ENCODE measurements around the gene FBXO46.
"Not testable (repeated sequence)": the region's sequence is repeated elsewhere in the genome, so short reads cannot be mapped to it uniquely, and the experiment has no call there.

FBXO46 gene

DNA sequence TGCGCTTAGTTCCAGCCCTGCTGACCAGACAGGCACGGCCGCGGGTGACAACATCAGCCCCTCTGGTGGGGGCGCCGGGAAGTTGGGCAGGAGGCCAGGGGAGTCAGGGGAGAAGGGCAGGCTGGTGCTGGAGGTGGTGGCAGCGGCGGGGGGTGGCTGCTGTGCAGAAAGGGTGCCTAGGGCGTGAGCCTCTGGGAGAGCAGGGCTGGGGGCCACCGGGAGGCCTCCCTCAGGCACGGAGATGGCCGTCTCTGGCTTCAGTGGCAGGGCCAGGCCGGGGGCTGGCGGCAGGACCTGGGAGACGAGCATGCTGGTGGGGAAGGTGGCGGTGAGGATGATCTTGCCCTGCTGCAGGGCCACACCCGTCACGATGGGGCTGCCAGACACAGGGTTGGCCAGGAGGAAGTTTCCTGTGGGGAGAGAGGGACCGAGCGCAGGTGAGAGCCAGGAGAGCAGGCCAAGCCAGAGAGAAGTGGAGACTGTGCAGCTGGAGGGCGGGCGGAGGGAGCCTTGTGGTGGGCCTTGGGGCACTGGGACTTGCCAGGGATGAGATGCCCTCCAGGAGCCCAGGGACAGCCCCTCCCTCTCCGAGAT is 35.1 kb upstream of the FBXO46 start:
- FAIRE-seq = no peak

DNA sequence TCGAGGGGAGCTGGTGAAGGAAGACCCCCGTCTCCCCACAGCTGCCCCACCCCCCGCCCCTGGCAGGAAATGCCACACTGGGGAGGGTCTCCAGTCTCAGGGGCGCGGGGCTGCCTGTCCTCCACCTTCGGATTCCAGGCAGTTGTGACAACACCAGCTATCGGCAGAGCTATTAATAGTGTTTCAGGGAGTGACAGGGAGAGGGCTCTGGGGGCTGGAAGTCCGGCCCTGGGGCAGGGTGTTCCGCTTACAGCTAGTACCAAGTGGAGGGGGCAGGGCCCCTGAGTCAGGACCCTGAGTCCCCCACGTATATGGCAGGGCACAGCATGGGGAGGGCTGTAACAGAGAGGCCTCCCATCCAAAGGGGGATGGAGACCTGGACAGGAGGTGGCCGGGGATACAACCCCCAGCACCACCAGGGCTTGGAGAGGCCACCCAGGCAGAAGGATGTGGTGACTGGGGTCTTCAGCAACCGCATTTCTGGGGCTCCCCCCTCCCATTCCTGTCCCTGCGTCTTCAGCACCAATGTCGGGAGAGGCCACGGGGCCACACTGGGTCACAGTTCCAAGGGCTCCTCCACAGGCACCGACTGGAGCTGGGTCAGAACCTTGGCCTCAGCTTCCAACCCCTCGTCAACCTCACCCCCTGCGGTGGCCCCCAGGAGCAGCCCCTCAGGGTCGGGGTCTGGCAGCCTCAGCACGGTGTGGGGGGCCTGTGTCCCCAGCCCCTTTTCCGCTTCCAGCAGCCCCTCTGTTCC is 34.4 kb upstream of the FBXO46 start:
- no peak for FAIRE-seq

DNA sequence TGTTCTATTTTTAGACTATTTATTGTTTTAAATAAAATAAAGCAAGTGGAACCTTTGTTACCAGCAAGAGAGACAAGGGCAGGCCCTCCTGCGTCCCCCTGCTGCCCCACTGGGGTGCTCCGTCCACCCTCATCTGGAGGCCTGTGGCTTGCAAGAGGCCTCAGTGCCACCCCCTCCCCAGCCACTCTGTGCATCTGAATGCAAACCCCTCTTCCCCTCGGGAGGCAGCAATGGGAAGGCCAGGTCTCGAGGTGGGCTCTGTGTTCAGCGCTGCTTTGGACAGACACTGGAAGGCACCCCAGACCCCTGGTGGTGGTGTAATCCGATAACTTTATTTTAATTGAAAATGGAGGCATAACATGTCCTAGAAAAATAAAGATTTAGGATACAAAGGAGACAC is 33.8 kb upstream of the FBXO46 start:
- FAIRE-seq = no peak

DNA sequence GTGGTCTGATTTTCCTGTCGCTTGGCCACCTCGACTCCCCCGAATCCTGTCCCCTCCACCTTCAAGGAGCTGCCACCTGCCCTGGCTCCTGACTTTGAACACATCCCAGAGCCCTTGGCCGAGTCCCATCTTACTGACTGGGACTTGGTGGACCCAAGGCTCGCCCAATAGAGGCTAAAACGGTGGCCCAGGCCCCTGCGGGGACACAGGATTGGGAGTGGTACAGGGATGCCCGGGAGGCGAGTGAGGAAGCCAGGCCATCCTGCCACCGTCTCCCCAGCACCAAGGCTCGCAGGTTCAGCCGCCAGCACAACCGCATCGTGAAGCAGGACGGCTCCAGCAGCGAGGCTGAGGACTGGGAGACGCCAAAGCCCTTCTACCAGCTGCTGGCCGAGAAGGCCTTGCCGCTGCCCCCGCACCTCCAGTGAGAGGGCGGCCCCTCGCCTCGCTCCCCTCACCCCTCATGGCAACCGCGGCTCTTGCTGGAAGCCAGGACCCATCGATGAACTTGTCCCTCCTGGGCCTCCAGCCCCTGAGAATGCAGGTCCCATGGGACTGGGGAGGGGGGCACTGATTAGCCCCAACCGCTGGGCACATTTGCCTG is 33.1 kb upstream of the FBXO46 start:
- no peak for FAIRE-seq

- no peak for FAIRE-seq
These were observed 32.4 kb upstream of the FBXO46 start for GRCh38 chr19:45762870-45763631.

DNA sequence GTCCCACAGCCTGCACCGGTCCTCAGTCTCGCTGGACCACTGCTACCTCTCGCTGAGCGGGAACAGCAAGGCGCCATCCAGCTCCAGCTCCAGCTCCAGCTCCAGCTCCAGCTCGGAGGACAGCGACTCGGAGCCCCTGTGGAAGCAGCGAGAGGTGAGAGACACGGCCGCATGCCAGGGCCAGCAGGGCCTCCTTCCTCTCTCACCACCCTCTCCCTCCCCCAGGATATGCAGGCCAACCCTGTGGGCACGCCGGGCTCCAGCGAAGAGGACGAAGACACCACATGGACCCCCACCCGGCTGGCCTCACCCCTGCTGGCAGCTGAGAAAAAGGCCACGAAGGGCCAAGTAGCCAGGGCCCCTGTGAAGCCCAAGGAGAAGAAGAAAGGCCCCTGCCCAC is 31.0 kb upstream of the FBXO46 start:
- FAIRE-seq = no peak

DNA sequence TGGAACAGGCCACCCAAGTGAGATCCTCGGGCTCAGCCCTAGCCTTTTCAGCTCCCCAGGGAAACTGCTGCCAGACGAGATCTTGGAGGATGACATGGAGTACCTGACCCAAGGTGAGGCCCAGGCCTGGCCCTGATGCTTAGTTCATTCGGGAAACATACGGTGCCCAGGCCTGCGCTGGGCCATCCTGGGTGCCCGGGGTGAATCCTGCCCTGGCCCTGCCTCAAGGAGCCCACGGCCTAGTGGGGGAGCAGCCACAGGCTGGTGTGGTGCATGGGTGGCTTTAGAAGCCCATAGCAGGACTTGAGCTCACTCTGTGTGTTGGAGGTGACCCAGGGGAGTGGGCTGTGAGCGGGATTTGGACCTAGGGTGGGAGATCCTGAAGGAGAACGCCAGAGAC is 28.2 kb upstream of the FBXO46 start:
- no peak for FAIRE-seq

GRCh38 chr19:45757695-45758094 is 27.0 kb upstream of the FBXO46 start:
- FAIRE-seq = no peak

GRCh38 chr19:45754323-45754722 is 23.6 kb upstream of the FBXO46 start:
- FAIRE-seq = no peak

GRCh38 chr19:45753548-45753947 is 22.9 kb upstream of the FBXO46 start:
- no peak for FAIRE-seq

DNA sequence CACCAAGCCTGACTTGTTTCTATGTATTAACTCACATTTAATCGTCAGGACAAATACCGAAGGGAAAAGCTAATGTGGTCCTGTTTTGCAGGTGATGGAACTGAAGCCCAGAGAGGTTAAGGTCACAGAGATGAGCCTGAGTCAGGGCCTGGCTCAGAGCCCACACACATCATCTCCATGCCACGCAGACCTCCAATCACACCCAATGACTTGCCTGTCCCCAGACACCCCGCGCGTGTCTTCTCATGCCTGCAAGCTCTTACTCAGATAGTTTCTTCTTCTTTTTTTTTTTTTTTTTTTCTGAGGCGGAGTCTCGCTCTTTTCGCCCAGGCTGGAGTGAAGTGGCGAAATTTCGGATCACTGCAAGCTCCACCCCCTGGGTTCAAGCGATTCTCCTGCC is 21.9 kb upstream of the FBXO46 start:
- no peak for FAIRE-seq

DNA sequence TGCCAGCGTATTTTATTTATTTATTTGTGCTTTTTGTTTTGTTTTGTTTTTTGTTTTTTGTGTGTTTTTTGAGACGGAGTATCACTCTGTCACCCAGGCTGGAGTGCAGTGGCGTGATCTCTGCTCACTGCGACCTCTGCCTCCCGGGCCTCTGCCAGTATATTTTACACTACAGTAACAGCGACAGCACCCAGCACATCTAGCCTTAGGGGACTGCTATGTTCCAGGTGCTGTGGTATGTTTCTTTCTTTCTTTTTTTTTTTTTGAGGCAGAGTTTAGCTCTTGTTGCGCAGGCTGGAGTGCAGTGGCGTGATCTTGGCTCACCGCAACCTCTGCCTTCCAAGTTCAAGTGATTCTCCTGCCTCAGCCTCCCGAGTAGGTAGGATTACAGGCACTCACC is 20.8 kb upstream of the FBXO46 start:
- not testable (repeated sequence) for FAIRE-seq

DNA sequence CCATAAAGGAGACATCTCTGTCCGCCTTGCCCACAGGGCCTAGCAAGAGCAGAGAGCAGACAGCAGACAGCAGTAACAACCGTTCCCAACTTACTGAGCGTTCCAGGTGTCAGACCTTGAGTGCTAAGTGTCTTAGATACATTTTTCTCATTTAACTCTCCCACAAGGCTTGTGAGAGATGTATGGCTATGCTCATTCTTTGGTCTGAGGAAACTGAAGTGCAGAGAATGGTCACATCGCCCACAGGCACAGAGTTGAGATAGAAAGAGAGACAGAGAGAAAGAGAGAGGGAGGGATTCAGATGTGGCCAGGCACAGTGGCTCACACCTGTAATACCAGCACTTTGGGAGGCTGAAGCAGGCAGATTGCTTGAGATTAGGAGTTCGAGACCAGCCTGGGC is 16.8 kb upstream of the FBXO46 start:
- no peak for FAIRE-seq

DNA sequence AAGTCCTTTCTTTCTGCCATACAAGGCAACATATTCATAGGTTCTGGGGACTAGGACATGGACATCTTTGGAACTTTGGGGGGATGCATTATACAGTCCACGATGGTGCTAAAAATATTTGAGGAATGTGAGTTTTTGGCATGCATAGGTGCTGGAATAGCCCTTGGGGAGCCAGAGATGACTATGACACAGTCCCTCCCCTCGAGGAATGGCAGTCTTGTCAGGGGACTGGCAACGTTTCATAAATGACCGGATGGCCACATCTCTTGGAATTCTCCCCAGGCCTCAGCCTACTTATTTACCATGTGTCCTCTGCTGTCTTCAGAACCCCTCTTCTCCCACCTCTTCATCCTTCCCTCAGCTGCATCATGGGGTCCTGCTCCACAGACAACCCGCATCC is 16.2 kb upstream of the FBXO46 start:
- no peak for FAIRE-seq

- FAIRE-seq = no peak
These were observed 14.9 kb upstream of the FBXO46 start for GRCh38 chr19:45745606-45746005.

DNA sequence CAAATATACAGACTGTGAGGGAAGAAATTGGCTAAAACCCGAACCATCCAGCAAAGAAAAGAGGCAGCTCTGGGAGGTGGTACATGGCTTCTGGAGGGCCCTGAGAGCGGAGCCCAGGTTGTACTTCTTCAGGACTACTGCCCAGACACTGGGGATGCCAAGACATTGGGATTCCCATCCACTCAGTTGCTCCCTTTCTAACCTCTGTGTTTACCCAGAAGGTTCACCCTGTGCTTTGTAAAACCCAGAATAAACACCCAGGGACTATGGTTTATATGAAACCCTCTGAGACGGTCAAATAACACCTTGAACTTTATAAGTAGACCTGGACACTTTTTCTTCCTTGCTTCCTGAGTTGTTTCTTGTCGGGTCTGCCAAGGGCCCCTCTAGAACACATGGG is 12.3 kb upstream of the FBXO46 start:
- FAIRE-seq = no peak

GRCh38 chr19:45739498-45740439 is 9.1 kb upstream of the FBXO46 start:
- no peak for FAIRE-seq

- FAIRE-seq = no peak
These were observed 2.6 kb upstream of the FBXO46 start, which contains the start of gene MEIOSIN for GRCh38 chr19:45733160-45733810. MEIOSIN (plus strand) TSS chr19:45733439; CDS start chr19:45735377, 1,938 bp downstream.

GRCh38 chr19:45729800-45730290 is 851 bp downstream of the FBXO46 start:
- FAIRE-seq = no peak

DNA sequence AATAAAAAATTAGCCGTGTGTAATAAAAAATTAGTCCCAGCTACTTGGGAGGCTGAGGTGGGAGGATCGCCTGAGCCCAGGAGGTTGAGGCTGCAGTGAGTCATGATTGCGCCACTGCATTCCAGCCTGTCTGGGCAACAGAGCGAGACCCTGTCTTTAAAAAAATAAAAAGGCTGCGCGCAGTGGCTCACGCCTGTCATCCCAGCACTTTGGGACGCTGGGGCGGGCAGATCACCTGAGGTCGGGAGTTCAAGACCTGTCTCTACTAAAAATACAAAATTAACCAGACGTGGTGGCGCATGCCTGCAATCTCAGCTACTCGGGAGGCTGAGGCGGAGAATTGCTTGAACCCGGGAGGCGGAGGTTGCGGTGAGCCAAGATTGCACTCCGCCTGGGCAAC is 2.0 kb downstream of the FBXO46 start:
- not testable (repeated sequence) for FAIRE-seq

GRCh38 chr19:45720065-45720464 is 10.6 kb downstream of the FBXO46 start:
- not testable (repeated sequence) for FAIRE-seq
